ENCODE measurements around the gene DARS1. TPM values are rescaled to one million over a fixed set of nuclear protein-coding genes. Genes with fewer than 3 reads are reported as not detected.
"Not testable (repeated sequence)": the region's sequence is repeated elsewhere in the genome, so short reads cannot be mapped to it uniquely, and the experiment has no call there.

DARS1 gene
- total RNA-seq, 1 donor from 2014 or later, result 83.6 TPM

DNA sequence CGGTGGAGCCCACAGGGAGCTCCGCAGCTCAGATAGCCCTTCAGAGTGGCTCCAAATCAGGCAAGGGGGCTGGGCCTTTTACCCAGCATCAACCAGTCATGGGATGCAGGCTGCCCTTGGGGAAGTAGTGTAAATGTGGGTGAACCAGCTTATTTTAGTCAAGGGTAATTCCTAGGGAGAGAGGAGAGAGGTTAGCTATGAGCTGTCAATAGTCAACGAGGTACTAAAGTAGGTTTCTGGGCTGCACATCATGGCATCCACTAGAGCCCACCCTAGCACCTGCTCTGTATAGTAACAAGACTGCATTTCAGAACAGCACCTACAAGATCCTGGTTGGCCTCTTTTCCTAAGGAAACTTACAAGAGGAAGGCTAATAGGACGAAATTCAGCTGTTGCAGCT, 99.7 kb downstream of the DARS1 start:
- no peak for DNase-seq (ENCODE audit: low spot score)

DNA sequence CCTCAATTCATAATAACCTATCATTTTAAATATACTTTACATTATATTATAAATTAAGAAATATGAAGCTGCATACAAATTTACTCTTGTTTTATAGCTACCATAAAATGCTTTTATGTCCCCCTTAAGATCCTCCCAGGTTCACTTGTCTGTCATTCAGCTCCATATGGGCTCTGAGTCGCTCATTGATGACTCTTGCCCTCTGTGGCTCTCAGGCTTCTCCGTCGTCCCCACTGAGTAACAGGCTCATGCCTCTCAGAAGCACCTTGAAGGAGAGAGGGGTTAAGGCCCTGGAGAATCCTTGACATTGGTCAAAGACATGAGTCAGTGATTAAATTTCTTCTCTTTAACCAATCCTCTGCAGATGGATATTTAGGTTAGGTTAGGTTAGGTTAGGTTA, 103.0 kb downstream of the DARS1 start:
- DNase-seq (ENCODE audit: low spot score), result no peak

DNA sequence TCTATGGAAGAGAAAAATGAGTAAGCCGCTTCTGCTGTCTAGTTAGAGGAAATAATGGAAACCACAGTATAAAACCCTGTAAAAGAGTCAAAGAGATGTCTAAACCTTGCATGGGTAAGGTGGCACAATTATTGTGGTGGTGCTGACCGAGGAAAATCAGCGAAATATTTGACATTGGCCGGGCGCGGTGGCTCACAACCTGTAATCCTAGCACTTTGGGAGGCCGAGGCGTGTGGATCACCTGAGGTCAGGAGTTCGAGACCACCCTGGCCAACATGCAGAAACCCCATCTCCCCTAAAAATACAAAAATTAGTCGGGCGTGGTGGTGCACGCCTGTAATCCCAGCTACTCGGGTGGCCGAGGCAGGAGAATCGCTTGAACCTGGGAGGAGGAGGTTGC, 108.7 kb downstream of the DARS1 start:
- not testable (repeated sequence) for DNase-seq (ENCODE audit: low spot score)

DNA sequence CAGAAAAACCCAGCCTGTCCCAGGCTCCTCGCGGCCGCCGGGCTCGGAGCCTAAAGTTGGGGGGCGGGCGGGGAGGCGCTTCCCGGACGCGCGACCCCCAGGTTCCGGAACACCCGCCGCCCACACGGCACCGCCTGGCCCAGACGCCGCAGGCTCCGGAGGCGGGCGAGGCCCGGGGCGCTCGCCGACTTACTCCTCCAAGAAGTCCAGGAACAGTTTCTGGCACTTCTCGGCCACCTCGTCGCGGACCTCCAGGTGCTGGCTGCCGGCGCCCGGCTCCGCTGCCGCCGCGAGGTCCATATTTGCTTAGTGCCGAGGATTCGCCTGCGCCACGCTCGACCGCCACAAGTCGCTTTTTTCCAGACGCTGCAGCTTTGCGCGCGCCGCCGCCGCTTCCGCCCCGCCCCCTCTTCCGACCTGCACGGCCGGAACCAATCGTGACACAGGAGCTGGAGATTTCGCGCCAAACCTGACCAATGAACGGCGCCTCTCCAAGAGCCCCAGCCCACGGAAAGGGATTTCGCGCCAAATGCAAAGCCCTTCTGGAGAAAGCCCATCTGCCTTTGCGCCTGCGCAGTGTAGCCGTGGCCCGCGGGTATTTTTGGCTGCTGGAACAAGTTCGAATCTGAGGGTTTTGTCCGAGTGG, 109.2 kb downstream of the DARS1 start, which contains the start of gene MCM6:
Gene MCM6, minus strand, starts transcription at position 378 of the 646 bp plus-strand sequence. Its CDS starts 78 bp downstream, at position 300.
- DNase-seq (ENCODE audit: low spot score), result peak; percentile 98

DNA sequence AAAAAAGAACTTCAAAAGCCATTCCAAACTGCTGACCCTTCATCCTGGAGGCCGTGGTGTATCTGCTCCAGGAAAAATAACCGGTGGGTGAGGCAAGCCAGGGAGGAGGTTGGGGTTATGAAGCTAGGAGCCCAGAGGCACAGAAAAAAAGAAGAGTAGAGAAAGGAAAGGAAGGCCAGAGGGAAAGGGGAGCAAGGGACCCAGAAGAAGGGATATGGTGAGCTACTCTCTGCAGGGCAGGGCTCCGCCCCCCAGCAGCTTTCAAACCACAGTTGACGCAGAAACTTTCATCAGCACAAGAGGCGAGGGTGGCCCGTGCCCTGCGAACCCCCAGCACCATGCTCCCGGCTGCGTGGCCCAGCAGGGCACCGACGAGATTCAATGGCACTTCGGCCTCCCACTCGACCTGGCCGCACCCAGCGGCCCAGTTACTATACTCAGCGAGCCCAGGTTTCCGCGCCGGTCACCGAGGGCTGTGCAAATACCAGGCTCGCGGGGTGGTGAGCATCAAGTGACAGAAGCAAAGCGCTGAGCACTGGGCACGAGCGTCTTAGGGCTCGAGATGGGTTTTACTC, 109.8 kb downstream of the DARS1 start:
- DNase-seq (ENCODE audit: low spot score), result peak; percentile 50

DNA sequence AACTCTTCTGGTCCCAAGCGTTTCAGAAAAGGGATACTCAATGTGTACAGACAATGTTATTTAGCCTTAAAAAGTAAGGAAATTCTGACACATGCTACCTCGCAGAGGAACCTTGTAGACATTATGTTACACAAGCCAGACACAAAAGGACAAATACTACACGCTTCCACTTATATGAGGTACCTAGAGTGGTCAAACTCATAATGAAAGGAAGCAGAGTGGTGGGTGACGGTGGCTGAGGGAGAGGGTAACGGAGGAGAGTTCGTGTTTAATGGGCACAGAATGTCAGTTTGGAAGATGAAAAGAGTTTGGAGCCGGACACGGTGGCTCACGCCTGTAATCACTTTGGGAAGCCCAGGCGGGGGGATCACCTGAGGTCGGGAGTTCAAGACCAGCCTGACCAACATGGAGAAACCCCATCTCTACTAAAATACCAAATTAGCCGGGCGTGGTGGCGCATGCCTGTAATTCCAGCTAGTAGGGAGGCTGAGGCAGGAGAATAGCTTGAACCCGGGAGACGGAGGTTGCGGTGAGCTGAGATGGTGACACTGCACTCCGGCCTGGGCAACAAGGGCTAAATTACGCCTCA, 110.6 kb downstream of the DARS1 start:
- no peak for DNase-seq (ENCODE audit: low spot score)

DNA sequence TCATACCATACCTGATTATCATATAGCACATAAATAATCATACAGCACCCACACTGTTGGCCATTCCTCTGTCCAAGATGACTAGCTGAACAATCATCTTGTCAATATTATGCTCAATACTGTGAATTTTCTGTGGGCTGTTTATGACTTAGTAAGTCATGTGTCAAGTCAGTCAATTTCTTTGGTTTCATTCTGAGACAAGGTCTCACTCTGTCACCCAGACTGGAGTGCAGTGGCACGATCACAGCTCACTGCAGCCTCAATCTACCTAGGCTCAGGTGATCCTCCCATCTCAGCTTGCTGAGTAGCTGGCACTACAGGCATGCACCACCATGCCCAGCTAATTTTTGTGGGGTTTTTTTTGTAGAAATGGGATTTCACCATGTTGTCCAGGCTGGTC, 114.9 kb downstream of the DARS1 start:
- no peak for DNase-seq (ENCODE audit: low spot score)

DNA sequence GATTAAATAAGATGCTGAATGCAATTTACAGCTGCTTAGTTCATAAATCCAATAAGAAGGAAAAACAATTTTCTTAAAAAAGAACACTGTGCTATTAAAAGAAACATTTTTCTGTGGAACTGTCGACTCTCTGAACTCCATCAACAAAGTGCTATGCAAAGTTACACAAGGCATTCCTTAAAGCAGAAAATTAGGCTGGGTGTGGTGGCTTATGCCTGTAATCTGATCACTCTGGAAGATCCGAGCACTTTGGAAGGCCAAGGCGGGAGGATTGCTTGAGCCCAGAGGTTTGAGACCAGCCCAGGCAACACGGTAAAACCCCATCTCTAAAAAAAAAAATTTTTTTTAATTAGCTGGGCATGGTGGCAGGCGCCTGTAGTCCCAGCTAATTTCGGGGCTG, 122.2 kb downstream of the DARS1 start:
- no peak for DNase-seq (ENCODE audit: low spot score)

DNA sequence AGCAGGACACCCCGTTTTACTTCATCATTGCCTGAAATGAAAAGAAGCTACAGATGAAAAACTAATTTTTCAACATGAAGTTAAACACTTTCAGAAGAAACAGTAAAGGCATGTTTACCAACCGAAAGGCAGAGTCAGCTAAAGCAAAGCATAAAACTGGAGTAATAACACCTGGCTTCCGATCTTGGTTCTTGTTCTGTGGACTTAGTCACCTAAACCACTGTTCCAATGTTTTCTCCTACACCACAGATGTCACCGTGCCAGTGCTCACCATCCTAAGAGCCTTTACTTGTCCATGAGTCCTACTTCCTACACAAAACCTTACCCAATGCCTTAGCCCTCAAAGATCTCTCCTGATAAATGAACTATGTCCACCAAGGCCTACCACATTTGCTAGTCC, 122.7 kb downstream of the DARS1 start:
- DNase-seq (ENCODE audit: low spot score), result no peak

Other genes starting within 250 kb of the DARS1 start
- 117 TPM for gene UBXN4, start 243.8 kb downstream of the DARS1 start, total RNA-seq
- not detected for gene LCT, start 148.4 kb downstream of the DARS1 start, total RNA-seq
- gene MCM6, start 109.2 kb downstream of the DARS1 start, total RNA-seq, result 15.7 TPM
- gene CXCR4, start 132.5 kb upstream of the DARS1 start, total RNA-seq, result 23.2 TPM